ENCODE measurements around the gene BBOF1.

GRCh38 chr14:73998726-73999125 lies 20.4 kb upstream of the BBOF1 start:
- TF ChIP-seq CTCF (IDR thresholded peaks at IDR 0.05) (no peak), EZH2phosphoT487 (IDR thresholded peaks at IDR 0.05) (no peak), EZH2 (IDR thresholded peaks at IDR 0.05) (no peak)

Measured in neural progenitor cell (in vitro differentiated cells).